ENCODE results near the gene HELZ.
"Not testable (repeated sequence)": the region's sequence is repeated elsewhere in the genome, so short reads cannot be mapped to it uniquely, and the experiment has no call there.

HELZ gene

DNA sequence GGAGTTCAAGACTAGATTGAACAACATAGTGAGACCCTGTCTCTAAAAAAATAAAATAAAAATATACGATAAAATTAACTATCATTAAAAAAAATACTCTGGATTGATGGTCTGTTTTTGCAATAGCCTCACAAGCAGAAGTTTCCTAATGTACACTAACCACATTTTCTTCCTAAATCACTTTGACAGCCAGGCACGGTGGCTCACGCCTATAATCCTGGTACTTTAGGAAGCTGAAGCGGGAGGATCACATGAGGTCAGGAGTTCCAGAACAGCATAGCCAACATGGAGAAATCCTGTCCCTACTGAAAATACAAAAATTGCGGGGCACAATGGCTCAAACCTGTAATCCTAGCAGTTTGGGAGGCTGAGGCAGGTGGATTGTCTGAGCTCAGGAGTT, 64.7 kb downstream of the HELZ start:
- no peak for FAIRE-seq

DNA sequence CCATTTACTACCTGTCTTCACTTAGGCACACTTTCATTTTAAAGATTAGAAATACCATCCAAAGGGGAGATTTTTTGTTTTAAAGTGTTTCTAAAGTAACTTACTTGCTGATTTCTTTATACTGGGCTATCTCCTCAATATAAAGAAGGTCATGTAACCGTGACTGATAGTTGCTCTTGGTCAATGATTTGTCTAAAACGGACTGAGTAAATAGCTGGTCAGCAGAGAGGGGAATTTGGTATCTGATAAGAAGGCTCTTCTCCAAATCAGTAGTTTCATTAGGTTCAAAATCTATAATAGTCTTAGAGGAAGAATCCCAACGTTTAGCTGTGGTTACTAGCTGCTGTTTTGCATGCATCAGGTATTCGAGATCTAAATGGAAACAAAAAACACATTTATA, 66.4 kb downstream of the HELZ start:
- FAIRE-seq, result no peak

DNA sequence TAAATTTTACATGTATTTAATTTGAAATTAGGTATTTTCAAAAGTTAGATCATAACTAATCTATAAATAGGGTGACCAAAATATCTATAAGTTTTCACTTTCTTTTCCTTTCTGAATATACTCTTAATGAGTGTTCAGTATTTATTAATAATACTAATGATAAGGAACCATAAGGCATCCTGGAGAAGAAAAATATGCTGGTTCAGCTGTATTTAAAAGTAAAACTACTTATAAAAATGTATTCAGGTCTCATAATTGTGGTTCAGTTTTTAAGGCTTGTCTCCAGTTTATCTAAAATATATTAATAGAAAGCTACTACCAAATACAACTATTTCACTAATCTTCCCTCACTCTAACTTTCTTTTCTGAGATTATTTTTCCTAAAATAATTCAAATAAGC, 67.3 kb downstream of the HELZ start:
- no peak for FAIRE-seq

DNA sequence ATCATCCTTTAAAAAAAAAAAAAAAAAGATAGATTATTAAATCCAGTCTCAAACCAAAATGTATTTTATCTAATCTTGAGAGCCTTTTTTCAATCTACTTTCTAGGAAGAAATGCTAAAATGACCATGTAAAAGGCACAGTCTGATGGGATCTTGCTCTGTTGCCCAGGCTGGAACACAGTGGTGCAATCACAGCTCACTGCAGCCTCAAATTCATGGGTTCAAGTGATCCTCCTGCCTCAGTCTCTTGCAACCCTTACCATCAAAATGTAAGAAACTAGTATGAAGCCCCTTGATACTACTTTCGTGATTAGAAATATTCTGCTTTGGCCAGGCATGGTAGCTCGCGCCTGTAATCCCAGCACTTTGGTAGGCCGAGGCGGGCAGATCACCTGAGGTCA, 70.8 kb downstream of the HELZ start:
- FAIRE-seq, result no peak

DNA sequence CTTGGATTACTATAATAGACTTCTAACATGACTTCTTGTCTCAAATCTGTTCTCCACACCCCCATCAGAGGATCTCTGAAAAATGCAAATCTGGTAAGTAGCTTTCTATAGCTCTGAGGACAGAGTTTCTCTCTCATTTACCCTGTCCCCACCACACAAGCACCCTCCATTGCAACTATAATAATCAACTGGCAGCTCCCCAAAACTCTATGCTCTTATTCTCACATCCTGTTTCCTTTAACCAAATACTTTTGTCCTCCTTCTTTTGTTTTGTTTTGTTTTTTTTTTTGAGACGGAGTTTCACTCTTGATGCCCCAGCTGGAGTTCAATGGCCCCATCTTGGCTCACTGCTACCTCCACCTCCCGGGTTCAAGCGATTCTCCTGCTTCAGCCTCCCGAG, 73.4 kb downstream of the HELZ start:
- FAIRE-seq, result no peak

DNA sequence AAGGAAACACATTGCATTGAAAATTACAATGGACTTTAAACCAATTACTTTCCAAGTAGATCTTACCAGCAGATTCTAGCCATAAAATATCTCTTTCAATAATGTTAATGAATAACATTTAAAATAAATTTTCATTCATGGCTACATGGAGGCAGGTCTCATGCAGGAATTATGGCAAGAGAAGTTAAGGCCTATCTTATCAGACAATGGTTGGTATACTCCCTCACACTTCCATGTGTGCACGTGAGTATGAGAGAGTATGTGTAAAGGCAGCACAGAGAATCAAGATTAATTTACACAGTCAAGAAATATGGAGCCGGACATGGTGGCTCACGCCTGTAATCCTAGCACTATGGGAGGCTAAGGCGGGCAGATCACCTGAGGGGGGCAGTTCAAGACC, 76.5 kb downstream of the HELZ start:
- no peak for FAIRE-seq

DNA sequence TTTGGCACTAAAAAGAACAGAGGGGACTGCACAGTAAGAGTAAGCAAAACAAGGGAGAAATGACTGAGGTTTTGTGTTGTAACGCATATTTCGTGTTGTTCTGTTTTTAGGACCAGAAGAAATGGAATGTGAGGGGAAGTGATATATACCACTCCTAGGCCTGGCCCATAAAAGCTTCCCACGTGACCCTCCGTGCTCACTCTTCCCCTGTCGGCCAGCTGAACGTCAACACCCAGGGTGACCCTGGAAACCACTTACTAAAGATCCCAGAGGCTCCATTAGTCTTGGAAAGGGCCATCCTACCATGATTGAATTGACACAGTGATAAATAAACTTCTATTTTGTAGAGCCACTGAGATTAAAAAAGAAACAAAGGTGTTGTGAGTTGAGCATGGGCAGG, 79.8 kb downstream of the HELZ start:
- no peak for FAIRE-seq

DNA sequence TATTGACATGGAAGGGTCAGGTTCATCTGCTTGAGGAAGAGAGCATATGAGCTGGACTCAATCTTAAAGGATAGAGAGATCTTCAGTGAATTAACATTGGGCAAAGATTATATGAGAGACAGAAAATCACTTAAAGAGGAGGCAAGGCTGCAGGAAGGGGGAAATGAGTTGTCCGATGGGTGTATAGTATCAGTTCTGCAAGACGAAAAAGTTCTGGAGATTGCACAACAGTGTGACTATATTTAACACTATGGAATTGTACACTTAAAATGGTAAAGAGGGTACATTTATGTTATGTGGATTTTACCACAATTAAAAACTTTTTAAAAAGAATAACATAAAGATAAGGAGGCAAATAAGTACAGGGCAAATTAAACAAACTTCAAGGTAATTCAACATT, 80.7 kb downstream of the HELZ start:
- FAIRE-seq, result no peak

DNA sequence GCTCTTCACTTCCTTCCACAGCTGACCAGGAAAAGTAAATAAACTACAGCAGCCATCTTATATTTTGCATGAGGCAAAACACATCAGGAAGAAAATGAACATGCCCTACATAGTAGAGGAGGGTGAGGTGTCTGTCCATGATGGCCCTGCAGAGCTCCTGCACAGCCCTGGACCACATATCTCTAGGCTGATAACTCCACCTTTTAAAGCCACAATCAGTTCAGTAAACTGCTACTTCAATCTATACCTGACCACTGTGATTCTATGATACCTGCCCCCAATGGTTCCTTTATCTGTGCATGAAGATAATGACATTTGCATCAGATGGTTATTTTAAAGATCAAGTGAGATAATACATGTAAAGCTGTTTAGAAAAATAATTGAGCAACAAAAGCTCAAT, 82.2 kb downstream of the HELZ start:
- FAIRE-seq, result no peak

DNA sequence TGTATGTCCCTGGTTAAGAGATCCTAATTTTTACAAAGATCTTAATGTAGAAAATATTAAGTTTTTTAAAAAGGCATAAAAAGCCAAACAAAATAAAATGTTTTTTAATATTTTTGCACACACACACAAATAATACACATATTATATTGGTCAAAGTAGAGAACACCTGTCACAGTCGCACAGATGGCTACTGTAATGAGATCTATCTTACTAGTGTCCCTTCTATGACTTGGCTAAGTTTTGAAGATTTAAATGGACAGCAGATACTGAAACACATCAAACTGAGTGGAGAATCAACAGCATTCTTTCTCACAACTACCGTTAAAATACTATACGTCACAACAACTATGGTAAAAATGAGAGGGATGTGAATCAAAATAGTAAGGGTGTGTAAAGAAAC, 83.4 kb downstream of the HELZ start:
- FAIRE-seq, result no peak

DNA sequence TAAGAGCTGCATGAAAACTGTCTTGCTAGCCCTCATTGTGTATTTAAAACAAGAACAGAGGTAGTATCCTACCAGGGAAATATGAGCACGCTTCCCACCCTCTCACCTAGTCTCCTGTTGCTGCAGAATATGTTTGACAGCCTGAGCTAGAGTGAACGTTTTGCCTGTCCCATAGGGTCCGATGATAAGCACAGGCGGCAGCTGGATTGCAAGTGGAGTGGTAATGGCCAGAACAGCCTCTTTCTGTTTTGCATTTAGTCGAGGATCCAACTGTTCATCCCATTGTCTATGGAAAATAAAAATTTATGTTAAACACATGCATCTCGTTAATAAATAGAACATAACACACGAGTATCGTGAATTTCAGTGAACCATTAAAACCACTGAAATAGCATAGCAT, 84.2 kb downstream of the HELZ start:
- FAIRE-seq, result no peak

DNA sequence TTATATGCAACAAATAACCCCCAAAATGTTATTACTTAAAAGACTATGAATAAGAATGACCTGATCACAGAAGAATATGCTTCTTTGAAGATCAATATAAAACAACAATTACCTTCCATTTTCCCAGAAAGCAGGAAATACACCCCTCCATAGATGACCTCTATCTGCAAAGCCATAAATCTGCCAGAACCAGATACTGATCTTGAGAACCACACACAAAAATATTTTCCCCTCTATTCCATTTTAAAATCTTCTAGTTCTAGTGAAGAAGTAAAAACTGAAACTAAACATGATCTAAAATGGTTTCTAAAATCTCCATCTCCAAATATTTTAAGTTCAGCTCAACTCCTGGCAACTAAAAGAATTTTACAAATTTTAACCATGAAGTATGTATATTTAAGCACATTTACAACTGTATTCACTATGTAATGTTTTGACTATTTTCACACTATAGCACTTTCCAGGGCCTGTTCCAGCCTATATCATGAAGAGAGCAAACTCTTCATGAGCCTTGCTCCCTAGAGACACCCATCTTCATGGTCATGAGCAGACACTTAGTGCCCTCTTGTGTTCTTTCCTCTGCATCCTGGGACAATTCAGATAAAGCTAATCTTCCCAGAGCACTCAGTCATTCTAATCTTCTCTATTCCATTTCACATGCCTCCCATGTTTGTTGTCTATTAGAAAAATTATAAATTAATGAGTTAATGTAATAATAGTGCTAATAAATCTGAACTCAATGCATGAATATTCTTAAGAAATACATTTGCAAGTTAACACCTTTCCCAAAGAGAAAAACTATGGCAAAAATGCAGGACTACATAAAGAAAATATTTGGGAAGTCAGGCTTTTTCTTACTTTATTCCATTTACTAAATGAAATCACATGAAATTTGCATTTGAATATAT, 87.0 kb downstream of the HELZ start:
- FAIRE-seq, result no peak

DNA sequence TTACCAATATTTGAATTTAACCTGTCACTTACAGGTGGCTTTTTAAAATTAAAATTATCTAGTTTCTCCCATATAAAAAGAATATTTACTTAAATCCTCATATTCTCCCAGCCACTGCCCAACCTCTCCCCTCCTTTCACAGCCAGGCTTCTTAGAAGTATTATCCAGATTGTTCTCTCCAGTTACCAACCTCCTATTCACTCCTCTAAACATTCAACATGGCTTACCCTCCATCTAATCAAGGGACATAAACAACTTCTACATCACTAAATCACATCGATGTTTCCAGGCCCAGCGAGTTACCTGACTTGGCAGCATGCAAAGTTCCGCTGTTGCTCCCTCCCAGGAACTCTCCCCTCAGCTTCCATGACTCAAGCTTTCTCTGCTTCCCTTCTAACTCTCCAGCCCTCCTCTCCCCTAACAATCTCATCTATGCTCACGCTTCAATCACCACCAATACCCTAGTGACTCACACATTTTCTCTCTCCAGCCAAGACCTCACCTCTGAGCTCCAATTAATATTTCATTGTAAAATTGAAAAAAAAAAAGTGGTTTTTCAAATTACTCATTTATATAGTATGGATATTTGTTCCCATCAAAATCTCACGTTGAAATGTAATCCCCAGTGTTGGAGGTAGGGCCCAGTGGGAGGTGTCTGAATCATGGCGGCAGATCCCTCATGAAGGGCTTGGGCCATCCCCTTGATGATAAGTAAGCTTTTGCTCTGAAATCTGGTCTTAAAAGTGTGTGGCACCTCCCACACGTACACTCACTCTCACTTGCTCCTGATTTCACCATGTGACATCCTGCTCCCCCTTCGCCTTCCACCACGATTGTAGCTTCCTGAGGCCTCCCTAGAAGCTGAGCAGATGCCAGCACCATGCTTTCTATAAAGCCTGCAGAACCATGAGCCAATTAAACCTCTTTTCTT, 88.5 kb downstream of the HELZ start:
- FAIRE-seq, result no peak

DNA sequence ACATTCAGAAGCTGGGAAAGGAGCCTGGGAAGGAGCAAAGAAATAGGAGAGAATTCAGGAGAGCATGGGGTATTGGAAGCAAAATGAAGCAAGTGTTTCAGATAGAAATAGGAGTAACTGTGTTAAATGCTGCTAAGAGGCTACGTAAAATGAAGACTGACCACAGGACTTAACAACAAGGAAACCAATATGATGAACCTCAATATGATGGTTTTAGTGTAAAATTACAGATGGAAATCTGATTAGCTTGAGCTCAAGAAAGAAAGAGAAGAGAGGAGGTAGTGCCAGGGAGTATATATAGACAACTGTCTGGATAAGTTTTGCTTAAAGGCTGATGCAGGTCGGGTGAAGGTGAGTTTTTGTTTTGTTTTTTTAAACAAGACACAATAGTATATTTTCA, 92.2 kb downstream of the HELZ start:
- FAIRE-seq, result no peak

DNA sequence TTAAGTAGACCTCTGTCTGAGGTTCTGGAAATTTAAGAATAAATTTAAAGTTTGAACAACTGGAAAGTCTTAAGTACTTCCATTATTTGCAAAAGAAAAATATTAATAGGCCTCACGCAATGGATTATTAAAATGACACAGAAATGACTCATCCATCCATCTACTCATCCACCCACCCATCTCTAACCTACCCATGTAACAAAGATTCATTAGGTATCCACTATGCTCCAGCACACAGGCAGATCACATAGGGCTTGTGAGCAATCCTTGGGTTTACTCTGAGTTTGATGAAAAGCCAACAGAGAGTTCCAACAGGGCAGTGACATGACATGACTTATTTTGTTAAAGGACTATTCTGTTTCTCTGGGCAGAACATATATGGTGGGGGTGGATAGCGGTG, 93.3 kb downstream of the HELZ start:
- no peak for FAIRE-seq

DNA sequence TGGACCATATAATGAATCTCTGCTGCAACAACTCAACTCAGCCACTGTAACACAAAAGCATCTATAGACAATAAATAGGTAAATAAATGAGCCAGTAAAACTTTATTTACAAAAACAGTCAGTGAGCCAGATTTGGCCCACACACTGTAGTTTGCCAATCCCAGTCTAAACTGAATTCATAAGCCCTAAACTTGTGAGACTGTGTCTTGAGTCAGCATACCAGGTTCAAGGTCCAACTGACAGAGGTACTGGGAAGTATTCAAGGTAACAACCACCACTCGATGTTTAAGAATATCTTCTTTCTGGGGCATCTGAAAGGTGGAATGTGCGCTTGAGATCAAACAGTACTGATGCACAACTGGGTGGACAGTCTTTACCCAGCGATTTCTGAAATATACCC, 94.2 kb downstream of the HELZ start:
- no peak for FAIRE-seq

DNA sequence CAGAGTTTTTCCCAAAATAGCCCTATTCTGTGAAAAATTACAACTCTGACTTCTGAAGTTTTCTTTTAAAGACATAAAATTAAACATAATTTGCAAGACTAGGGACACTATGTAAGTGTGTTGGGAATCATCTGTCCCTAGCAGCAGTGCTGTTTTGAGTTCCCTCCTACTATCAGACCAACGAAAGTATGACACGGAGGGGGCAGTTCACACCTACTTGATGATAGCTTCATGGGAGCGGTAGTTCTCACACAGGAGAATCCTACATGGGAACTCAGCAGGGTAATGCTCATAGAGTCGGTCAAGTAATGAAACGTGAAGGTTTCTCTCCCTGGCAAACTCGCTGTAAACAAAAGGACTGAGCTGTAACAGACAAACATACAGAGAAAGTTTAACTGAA, 96.6 kb downstream of the HELZ start:
- FAIRE-seq, result no peak

DNA sequence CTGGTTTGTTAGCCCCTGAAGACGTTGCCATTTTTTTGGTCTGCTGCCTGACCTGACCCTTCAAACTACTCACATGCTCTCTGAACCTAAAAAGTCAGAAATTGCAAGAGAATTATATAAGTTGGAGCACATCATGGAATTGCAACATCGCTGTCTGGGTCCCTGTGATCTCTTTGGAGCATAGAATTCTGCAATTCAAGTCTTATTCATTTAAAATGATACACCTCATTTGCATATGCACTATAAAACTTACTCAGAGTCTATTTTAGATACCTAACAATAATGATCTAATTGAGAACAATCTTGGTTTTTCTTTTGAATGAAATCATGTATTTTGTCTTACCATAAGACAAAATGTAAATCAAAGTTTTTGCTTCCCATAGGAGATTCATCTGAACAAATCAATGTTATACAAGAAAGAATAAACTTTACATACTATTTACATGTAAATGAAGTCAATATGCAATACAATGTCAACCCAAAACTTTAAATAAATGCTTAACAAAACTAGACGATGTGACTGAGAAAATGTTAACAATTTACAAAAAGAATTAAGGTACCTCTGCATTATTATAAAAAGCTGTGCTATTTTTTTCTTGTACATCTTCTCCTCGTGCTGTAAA, 99.7 kb downstream of the HELZ start:
- no peak for FAIRE-seq

DNA sequence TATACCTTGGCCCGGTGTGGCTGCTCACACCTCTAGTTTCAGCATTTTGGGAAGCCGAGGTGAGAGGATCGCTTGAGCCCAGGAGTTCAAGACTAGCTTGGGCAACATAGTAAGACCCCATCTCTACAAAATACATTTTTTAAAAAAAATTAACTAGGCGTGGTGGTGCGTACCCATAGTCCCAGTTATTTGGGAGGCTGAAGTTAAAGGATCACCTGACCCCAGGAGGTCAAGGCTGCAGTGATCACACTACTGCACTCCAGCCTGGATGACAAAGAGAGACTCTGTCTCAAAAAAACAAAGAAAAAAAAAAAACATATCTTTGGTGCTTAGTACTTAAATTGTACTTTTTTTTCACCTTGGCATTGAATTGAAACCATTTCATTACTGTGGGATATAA, 101.7 kb downstream of the HELZ start:
- no peak for FAIRE-seq

DNA sequence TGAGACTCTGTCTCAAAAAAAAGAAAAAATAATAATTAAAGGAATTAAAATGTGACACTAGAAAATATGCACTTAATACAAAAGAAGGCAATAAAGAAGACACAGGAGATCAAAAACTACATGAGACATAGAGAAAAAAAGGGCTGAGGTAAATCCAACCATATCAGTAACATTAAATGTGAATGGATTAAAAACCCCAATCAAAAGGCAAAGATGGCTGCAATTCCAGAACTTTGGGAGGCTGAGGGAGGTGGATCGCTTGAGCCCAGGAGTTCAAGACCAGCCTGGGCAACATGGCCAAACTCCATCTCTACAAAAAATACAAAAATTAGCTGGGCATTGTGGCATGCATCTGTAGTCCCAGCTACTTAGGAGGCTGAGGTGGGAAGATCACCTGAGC, 103.0 kb downstream of the HELZ start:
- FAIRE-seq, result not testable (repeated sequence)

DNA sequence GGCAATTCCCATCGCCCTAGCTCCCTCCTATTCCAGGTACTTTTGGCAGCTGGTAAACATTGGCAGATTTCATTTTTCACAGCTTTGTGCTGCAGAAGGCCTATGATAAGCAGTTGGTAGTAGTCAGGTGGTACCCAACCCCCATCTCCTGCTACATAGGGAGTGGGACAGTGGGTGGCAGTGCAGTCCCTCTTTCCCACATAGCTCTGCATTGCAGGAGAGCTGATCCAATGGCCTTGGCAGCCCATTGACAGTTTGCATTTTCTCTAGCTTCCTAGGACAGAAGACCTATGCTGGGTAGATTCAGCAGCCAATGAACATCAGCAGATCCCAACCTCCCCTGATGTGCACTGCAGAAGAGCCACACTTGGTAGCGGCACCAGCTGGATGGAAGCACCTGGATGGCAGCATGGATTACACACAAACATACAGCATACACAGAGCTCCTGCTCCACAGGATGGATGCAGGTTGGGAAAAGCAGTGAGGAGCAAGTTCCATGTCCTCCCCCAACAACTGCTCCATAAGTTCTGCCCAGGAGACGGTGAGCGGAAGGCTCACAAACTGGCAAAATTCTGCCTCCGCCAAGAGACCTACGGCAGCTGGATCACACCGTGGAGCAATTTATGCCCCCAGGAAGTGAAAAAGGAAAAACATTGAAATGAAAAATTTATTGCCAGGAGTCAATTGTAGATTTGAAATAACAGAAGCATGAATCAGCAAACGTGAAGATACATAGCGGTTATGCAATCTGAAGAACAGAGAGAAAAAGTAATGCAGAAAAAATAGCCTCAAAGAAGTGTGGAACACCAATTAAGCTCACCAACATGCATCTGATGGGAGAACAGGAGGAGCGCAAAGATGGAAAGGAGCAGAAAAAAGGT, 105.0 kb downstream of the HELZ start:
- FAIRE-seq, result no peak

DNA sequence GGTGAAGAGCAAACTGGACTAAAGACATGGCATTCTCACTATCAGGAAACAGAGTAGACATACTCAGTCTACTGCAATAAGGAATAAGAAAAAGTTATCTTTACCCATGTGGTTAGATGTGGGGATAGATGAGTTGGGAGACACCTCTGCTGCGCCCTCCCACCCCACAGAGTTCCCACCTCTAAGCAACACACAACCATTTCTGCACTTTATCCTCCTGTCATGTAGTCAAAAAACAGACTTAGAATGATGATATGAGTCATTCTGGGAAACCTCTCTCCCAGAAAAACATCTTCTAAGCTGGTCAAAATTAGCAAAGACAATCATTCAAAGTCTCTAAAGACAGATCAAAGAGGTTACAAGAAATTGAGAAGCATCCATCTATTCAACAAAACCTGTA, 105.7 kb downstream of the HELZ start:
- no peak for FAIRE-seq

All from colon (tissue), 2 donors.